Spleen (tissue), 11 donors: ENCODE data around the gene GPR180. TPM values are rescaled to one million over a fixed set of nuclear protein-coding genes. Genes with fewer than 3 reads are reported as not detected.
"Not testable (repeated sequence)": the region's sequence is repeated elsewhere in the genome, so short reads cannot be mapped to it uniquely, and the experiment has no call there.

Source experiments
- DNase-seq: peaks from one replicate; pipeline ENCODE4 v3.0.0-alpha.2; 2020
- H3K27ac ChIP-seq, 8 donors: fragments of 200-600 bp; sonication (generic) in 7 of 8; 1 replicate in 4 of 8; 2 replicates in 4 of 8; pipeline versions ENCODE4 v1.5.0 to v1.8.0; 2016 to 2021; ENCODE audit warnings: inconsistent platforms in 4 of 8, mild to moderate bottlenecking in 4 of 8, moderate library complexity in 1 of 8
- H3K27me3 ChIP-seq, 7 donors: fragments of 200-600 bp; sonication (generic) in 6 of 7; replicated peaks in 1 of 7; 1 replicate in 4 of 7; 2 replicates in 3 of 7; pipeline versions ENCODE4 v1.5.0 to v1.8.0; 2016 to 2021; ENCODE audit warnings: inconsistent platforms in 3 of 7, mild to moderate bottlenecking in 1 of 7
- H3K36me3 ChIP-seq, 6 donors: fragments of 200-600 bp; sonication (generic) in 5 of 6; 1 replicate in 4 of 6; 2 replicates in 2 of 6; pipeline versions ENCODE4 v1.5.0 to v1.8.0; 2016 to 2021; ENCODE audit warnings: inconsistent platforms in 2 of 6
- H3K4me1 ChIP-seq, 6 donors: fragments of 200-600 bp; sonication (generic) in 5 of 6; 1 replicate in 3 of 6; 2 replicates in 3 of 6; pipeline versions ENCODE4 v1.5.0 to v1.8.0; 2016 to 2021; ENCODE audit warnings: inconsistent platforms in 3 of 6
- H3K4me3 ChIP-seq, 8 donors: fragments of 200-600 bp; sonication (generic) in 7 of 8; 1 replicate in 4 of 8; 2 replicates in 4 of 8; pipeline versions ENCODE4 v1.5.0 to v1.8.0; 2016 to 2021; ENCODE audit warnings: inconsistent platforms in 4 of 8, mild to moderate bottlenecking in 4 of 8, moderate library complexity in 2 of 8
- H3K9me3 ChIP-seq, 8 donors: fragments of 200-600 bp; sonication (generic) in 7 of 8; 1 replicate in 4 of 8; 2 replicates in 4 of 8; pipeline versions ENCODE4 v1.5.0 to v1.8.0; 2016 to 2021; ENCODE audit warnings: inconsistent platforms in 4 of 8
- POLR2A ChIP-seq, 3 donors: fragments of 450-650 bp; IDR thresholded peaks; one replicate each; pipeline ENCODE4 v1.5.1; 2017; ENCODE audit warnings: antibody characterized with exemption in 3 of 3, mild to moderate bottlenecking in 1 of 3
- POLR2AphosphoS5 ChIP-seq, 3 donors: sonication (generic); formaldehyde crosslinking; IDR thresholded peaks; one replicate each; pipeline ENCODE4 v1.5.1; 2017; ENCODE audit warnings: antibody characterized with exemption in 3 of 3
- WGBS, 5 donors: extraction: QIAGEN DNeasy Blood & Tissue Kit in 3 of 5; methylation state at CpG; one replicate each; pipeline versions ENCODE4 v1.1.5 to v1.1.7; 2013 to 2018; 5-methylcytosine and 5-hydroxymethylcytosine counted together
- intact Hi-C: fragments of 100-400 bp; cut with DNase I; formaldehyde crosslinking; loops from one replicate; pipeline ENCODE4 v1.15.0; 2023; ENCODE audit warnings: low total_unique reads
- polyA plus RNA-seq, 3 donors: library from polyadenylated mRNA; stranded (reverse); fragments of 200-250 nt; gene quantifications; one replicate each; pipeline ENCODE4 v1.2.1, GENCODE V29; 2013
- total RNA-seq, 7 donors: library from RNA; depleted of rRNA in 3 of 7; stranded (reverse); fragments of >200 nt in 3 of 7; fragmentation: NEBNext Ultra II Directional in 4 of 7; extraction: Animal tissue kit (Norgen Biotek cat#: 25700) in 4 of 7; gene quantifications; one replicate each; pipeline versions ENCODE4 v1.1.0 to v1.2.1, GENCODE V29; 2016 to 2021
- TF ChIP-seq, protein P1 (sequence below), 11 experiments: fragments of 200-600 bp in 7 of 11; fragments of 450-650 bp in 4 of 11; sonication (generic) in 4 of 11; IDR thresholded peaks in 8 of 11; conservative IDR thresholded peaks in 3 of 11; 1 replicate in 7 of 11; 2 replicates in 4 of 11; pipeline versions ENCODE4 v1.4.0 to v1.8.0; 2016 to 2021; ENCODE audit warnings: antibody characterized with exemption in 11 of 11, inconsistent platforms in 4 of 11, mild to moderate bottlenecking in 1 of 11
- donor health status: healthy with polysubstance abuse.
- donor health status: DM: no; HTN: no; CAD: no; lungs with moderate emphysema.
- donor health status: DM: no; HTN: no; CAD: no.
- donor health status: Bipolar disorder and iron deficiency.
- donor health status: healthy.
- donor health status: DM: no; HTN: no; CAD: no.
- donor health status: DM: yes; HTN: yes; CAD: no.

GPR180 gene
- total and polyA plus RNA-seq, 10 donors: 1.2 to 8.6 (median 4.2) TPM

DNA sequence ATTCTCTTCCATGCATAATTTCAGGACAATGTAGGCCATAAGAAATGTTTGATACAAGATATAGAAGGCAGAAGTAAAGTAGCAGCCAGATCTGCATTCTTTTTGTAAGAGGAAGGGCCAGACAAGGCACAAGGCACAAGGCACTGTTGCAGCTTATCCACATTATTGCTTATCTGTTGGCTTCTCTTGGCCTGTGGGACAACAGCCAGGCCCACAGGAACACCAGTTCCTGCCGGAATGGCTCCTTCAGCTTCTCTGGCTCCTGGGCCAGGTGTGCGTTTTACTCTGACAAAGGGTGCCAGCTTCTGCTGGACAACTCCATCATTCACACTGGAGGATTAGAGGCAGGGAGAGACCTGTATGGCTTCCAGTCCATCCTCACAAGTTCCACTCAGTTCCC lies 29.2 kb downstream of the GPR180 start:
- intact Hi-C loops: no loop called here
- 92 to 100% (median 98%) methylated on average over 2 of the region's 2 CpGs for WGBS, 5 donors

DNA sequence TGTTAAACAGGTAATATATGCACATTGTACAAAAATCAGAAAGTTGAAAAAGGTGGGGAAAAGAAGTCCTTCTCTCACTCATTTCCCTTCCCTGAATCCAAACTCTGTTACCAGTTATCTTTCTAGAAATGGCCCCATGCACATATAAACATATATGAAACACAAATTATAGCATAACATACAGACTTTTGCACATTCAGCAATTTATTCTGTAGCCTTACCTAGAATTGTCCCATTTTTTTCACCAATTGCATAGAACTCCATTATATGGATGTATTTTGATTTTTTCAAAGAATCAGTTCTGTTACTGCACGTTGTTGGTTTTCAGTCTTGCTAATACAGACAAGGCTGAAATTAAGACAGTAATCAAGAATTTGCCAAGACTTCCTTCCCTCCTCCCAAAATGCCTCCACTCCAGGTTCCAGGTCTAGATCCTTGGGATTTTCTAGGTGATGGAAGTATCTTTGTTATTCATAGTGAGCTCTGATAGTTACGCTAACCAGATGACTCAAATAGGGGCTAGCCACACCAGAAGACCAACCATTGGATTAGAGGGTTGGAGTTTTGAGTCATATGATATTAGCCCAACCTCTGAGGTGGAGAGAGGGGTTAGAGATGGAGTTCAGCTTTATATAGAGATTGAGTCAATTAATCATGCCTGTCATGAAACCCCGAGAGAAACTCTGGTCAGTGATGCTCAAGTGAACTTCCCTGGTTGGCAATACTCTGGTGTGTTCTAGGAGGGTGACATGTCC lies 30.7 kb downstream of the GPR180 start:
- 95 to 100% (median 96%) methylated on average over 3 of the region's 3 CpGs for WGBS, 5 donors
- H3K27me3 ChIP-seq: no peaks in the 10 kb centered on the region
- intact Hi-C loops: no loop called here
- peaks cover 0 to 53% (median 10%) of the 10 kb centered on the region in 6 donors for H3K36me3 ChIP-seq
- DNase-seq: no peak
- peaks cover 0 to 1% (median 0%) of the 10 kb centered on the region in 8 donors for H3K9me3 ChIP-seq
- H3K27ac ChIP-seq: no peak overlapping the region
- H3K4me3 ChIP-seq: no peak overlapping the region
- no peaks in the 10 kb centered on the region for H3K4me1 ChIP-seq
- TF ChIP-seq, protein P1, sequence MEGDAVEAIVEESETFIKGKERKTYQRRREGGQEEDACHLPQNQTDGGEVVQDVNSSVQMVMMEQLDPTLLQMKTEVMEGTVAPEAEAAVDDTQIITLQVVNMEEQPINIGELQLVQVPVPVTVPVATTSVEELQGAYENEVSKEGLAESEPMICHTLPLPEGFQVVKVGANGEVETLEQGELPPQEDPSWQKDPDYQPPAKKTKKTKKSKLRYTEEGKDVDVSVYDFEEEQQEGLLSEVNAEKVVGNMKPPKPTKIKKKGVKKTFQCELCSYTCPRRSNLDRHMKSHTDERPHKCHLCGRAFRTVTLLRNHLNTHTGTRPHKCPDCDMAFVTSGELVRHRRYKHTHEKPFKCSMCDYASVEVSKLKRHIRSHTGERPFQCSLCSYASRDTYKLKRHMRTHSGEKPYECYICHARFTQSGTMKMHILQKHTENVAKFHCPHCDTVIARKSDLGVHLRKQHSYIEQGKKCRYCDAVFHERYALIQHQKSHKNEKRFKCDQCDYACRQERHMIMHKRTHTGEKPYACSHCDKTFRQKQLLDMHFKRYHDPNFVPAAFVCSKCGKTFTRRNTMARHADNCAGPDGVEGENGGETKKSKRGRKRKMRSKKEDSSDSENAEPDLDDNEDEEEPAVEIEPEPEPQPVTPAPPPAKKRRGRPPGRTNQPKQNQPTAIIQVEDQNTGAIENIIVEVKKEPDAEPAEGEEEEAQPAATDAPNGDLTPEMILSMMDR (IDR thresholded peaks at IDR 0.05 in 8 of 11, conservative IDR thresholded peaks at IDR 0.05 in 3 of 11): no peak
- TF ChIP-seq POLR2A (IDR thresholded peaks at IDR 0.05) (no peak), POLR2AphosphoS5 (IDR thresholded peaks at IDR 0.05) (no peak)

More for the DNA sequence above, 29.2 kb downstream of the GPR180 start:
- no peak overlapping the region for H3K27ac ChIP-seq
- H3K9me3 ChIP-seq: no peaks in the 10 kb centered on the region
- H3K4me1 ChIP-seq: no peaks in the 10 kb centered on the region
- H3K4me3 ChIP-seq: no peak overlapping the region
- H3K27me3 ChIP-seq: no peaks in the 10 kb centered on the region
- peaks cover 0 to 67% (median 13%) of the 10 kb centered on the region in 6 donors for H3K36me3 ChIP-seq
- DNase-seq: no peak
- TF ChIP-seq, protein P1 (IDR thresholded peaks at IDR 0.05 in 8 of 11, conservative IDR thresholded peaks at IDR 0.05 in 3 of 11): no peak
- TF ChIP-seq POLR2A (IDR thresholded peaks at IDR 0.05): no peak

DNA sequence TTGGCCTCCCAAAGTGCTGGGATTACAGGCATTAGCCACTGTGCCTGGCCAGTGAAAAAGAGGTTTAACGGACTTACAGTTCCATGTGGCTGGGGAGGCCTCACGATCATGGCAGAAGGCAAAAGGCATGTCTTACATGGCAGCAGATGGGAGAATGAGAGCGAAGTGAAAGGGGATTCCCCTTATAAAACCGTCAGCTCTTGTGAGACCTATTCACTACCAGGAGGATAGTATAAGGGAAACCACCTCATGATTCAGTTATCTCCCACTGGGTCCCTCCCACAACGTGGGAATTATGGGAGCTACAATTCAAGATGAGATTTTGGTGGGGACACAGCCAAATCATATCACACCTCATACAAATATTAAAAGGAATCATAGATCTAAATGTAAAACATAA lies 34.4 kb downstream of the GPR180 start:
- H3K27ac ChIP-seq, H3K4me1 ChIP-seq, intact Hi-C loops, H3K27me3 ChIP-seq, H3K4me3 ChIP-seq, DNase-seq, H3K9me3 ChIP-seq: not testable (repeated sequence)
- WGBS, 5 donors: 64 to 89% (median 78%) methylated on average over 5 of the region's 5 CpGs
- peaks cover 0 to 16% (median 0%) of the 10 kb centered on the region in 6 donors for H3K36me3 ChIP-seq

DNA sequence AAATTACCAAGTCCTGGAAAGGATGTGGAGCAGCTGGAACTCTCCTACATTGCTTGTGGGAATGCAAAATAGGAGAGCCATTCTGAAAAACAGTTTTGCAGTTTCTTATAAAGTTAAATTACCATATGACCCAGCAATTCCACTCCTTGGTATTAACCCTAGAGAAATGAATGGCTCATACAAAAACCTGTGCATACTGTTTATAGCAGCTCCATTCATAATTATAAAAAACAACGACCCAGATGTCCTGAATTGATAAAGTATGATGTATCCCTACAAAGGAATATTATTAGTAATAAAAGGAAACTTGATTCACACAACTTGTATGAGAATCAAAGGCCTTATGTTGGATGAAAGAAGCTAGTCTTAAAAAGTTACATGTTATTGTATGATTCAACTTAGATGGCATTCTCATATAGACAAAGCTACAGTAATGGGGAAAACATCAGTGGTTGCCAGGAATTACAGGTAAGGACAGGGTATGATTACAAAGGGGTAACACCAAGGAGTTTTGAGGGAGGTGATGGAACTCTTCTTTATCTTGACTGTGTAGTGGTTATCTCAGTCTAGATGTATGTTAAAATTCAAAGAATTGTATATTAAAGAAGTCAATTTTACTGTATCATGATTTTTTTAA lies 35.4 kb downstream of the GPR180 start:
- H3K4me1 ChIP-seq: no peaks in the 10 kb centered on the region
- intact Hi-C loops: no loop called here
- TF ChIP-seq, protein P1 (IDR thresholded peaks at IDR 0.05 in 8 of 11, conservative IDR thresholded peaks at IDR 0.05 in 3 of 11): no peak
- TF ChIP-seq POLR2A (IDR thresholded peaks at IDR 0.05) (no peak), POLR2AphosphoS5 (IDR thresholded peaks at IDR 0.05) (no peak)
- no peaks in the 10 kb centered on the region for H3K27me3 ChIP-seq
- peaks cover 0 to 9% (median 5%) of the 10 kb centered on the region in 8 donors for H3K9me3 ChIP-seq
- no peak for DNase-seq
- no peak overlapping the region for H3K4me3 ChIP-seq
- no peak overlapping the region for H3K27ac ChIP-seq
- 78 to 91% (median 83%) methylated on average over 1 of the region's 1 CpG for WGBS, 5 donors
- peaks cover 0 to 14% (median 0%) of the 10 kb centered on the region in 6 donors for H3K36me3 ChIP-seq

DNA sequence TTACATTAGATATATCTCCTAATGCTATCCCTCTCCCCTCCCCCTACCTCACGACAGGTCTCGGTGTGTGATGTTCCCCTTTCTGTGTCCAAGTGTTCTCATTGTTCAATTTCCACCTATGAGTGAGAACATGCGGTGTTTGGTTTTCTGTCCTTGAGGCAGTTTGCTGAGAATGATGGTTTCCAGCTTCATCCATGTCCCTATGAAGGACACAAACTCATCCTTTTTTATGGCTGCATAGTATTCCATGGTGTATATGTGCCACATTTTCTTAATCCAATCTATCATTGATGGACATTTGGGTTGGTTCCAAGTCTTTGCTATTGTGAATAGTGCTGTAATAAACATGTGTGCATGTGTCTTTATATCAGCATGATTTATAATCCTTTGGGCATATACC lies 36.0 kb downstream of the GPR180 start:
- H3K4me3 ChIP-seq, DNase-seq, H3K27me3 ChIP-seq, H3K36me3 ChIP-seq, H3K4me1 ChIP-seq, H3K27ac ChIP-seq, H3K9me3 ChIP-seq, intact Hi-C loops: not testable (repeated sequence)
- WGBS, 5 donors: 91 to 99% (median 95%) methylated on average over 3 of the region's 3 CpGs
